Measurements from ENCODE around the gene BMP7.
"Not testable (repeated sequence)": the region's sequence is repeated elsewhere in the genome, so short reads cannot be mapped to it uniquely, and the experiment has no call there.

- not testable (repeated sequence) for TF ChIP-seq CTCF, POLR2A (IDR thresholded peaks at IDR 0.05)
Measured at GRCh38 chr20:57279548-57279947, 13.1 kb upstream of the BMP7 start.

Measured in thyroid gland (tissue), 4 donors.